Activated gamma-delta T cell treated with Interleukin-2 at 50 U/mL for 16 hours (primary cell): ENCODE data around the gene SPDYE2.
"Not testable (repeated sequence)": the region's sequence is repeated elsewhere in the genome, so short reads cannot be mapped to it uniquely, and the experiment has no call there.

Experiments
- DNase-seq: peaks from one replicate; pipeline ENCODE4 v3.0.0-alpha.2; 2020

The SPDYE2 gene, protein sequence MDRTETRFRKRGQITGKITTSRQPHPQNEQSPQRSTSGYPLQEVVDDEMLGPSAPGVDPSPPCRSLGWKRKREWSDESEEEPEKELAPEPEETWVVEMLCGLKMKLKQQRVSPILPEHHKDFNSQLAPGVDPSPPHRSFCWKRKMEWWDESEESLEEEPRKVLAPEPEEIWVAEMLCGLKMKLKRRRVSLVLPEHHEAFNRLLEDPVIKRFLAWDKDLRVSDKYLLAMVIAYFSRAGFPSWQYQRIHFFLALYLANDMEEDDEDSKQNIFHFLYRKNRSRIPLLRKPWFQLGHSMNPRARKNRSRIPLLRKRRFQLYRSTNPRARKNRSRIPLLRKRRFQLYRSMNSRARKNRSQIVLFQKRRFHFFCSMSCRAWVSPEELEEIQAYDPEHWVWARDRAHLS

DNA sequence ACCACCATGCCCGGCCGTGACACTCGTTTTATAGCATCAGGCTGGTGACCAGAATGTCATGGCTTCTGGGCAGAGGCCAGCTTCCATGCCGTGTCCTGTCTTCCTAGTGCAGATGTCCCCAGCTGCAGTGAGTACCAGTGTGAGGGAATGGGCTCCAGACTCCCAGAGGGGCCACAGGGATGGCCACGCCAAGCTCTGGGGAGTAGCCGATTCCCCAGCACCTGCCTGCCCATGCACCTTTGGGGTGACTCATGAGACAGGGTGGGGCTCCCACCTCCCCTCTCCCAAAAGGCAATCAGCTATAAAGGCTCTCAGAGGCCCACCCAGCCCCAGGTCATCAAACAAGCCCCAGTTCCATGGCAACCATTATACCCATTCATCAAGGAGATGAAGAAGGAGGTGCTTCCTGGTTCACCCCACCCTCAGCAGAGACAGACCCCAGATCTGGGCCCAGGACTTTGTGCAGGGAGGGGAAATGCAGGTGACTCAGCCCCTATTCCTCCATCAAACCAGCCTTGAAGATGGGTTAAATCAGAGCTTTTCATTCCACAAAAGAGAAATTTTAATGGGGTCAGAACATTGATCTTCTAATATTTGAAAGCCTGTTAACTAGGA, at the start of gene SPDYE2:
SPDYE2 (plus strand) TSS at position 419 of the 615 bp plus-strand sequence. CDS start 2,030 bp downstream, outside the sequence.
- DNase-seq: not testable (repeated sequence)

DNA sequence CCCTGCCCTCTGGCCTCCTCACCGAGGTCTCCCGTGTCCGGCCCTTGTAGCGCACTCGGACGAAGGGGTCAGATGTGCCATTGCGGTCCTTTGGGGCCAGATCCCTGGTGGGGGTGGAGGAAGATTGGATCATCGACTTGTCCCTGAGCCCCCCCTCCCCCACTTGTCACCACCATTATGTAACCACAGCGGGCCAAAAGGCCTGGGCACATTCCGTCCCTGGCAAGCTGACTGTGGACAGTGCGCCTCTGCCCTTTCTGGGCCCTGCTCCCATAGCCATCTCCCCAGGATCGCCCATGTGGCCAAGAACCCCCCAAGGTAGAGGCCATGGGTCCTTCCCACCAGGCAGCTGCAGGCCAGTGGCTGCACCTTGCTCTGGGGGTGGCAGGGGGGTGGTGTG, 47.9 kb upstream of the SPDYE2 start:
- not testable (repeated sequence) for DNase-seq

DNA sequence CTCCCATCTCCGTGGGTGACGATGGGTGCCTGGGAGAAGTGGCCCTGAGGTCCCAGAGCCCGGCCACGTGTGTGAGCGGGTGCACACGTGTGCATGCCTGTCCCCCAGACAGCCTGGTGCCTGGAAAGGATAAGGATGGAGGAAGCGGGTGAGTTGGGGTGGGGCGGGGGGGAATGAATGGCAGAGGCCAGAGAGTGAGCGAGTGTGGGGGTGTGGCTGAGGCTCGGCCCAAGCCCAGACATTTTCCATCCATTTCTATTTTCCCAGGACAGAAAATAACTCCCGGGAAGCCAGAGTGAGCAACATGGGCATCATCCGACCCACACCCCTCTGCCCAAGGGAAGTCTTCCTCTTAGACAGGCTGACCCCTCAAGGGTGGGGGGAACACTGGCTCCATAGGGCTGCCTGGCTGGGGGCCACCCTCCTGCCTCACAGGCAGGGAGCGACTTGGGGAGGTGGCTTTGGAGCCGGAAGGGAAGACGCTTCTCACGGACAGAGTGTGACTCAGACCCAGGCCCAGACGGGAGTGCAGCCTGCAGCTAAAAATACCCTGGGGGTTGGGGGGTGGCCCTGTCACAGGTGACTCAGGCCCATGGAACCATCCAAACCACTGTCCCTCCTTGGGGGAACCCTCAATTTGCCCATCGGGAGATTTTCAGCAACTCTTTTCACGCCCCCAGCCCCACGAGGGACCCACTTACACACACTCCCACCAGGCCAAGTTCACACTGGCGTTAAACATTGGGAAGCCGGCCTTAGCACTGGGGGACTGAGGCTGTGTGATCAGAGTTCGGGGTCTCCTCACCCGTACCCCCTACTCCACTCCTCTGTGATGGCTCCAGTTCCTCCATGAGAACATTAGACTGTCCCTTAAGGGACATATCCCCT, 45.5 kb upstream of the SPDYE2 start:
- DNase-seq: not testable (repeated sequence)

DNA sequence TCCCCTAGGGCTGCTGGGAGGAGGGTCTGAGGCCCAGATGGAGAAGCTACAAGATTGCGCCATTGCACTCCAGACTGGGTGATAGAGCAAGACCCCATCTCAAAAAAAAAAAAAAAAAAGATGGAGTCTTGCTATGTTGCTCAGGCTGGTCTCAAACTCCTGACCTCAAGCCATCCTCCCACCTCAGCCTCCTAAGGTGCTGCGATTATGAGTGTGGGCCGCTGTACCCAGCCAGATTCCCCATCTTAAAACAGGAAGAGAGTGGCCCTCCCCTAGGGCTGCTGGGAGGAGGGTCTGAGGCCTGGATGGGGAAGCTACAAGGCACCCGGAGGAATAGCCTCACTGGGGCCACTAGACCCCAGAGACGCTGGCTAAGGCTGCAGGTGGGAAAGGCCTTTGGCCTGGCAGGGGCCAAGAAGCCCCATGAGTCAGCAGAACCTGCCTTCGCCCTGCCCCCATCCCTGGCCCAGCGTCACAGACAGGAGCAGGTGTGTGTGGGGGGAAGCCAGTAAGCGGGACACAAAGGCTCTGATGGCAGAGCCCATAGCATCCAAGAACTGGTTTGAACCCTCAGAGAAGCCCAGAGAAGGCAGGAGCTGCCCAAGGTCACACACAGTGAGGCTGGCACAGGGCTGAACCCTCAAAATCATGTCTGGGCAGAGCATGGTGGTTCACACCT, 43.5 kb upstream of the SPDYE2 start:
- not testable (repeated sequence) for DNase-seq

DNA sequence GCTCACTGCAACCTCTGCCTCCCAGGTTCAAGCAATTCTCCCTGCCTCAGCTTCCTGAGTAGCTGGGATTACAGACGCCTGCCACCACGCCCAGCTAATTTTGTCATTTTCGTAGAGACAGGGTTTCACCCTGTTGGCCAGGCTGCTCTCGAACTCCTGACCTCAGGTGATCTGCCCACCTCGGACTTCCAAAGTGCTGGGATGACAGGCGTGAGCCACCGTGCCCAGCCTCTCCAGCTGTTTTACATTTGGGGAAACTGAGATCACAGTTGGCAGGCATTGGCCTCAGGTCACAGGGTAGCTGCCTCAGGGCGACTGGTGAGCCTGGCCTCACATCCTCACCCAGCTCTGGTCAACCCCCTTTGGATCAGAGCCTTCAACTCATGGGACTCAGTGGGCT, 40.5 kb upstream of the SPDYE2 start:
- not testable (repeated sequence) for DNase-seq

DNA sequence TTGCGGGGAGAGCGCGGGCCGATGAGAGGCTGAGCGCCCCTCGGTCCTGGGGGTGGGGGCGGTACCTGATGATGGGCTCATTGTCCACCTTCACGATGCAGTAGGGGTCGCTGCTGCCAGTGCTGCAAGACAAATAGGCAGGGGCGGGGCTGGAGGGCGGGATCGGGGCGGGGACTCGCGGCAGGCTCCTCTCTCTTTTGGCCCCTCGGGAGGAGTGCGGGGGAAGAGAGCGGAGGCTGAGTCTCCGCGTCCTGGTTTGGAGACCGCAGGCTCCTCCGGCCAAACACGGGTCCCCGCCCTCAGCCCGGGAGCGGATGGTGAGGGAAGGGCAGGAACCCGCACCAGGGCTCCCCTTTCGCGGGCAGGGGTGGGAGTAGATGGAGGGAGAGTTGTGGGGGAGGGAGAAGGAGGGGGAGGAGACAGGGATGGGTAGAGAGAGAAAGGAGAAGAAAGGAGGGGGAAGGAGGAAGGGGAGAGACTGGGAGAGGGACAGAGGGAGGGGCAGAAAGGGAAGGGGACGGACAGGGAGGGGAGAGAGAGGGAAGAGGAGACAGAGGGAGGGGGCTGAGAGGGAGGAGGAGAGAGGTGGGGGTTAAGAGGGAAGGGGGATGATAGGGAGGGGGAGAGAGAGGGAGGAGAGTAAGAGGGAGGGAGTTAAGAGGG, 39.0 kb upstream of the SPDYE2 start:
- not testable (repeated sequence) for DNase-seq

DNA sequence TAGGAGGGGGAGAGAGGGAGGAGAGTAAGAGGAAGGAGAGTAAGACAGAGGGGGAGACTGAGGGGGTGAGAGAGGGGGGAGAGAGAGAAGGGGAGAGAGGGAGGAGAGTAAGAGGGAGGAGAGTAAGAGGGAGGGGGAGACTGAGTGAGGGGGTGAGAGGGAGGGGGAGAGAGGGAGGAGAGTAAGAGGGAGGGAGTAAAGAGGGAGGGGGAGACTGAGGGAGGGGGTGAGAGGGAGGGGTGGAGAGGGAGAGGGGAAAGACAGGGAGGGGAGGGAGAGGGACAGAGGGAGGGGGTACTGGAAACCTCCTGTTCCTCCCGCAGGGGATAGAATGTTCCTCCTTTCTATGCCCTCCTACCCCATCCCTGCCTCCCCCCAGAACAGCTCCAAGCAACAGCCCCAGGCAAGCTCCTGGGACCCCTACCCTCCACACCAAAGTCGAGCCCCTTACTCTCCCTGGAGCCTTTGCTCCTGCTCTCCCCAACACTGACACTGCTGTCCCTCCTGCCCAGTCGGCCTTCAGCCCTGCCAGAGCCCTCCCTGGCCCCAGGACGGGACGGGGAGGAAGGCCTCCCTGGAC, 38.3 kb upstream of the SPDYE2 start:
- peak; percentile 2 for DNase-seq

DNA sequence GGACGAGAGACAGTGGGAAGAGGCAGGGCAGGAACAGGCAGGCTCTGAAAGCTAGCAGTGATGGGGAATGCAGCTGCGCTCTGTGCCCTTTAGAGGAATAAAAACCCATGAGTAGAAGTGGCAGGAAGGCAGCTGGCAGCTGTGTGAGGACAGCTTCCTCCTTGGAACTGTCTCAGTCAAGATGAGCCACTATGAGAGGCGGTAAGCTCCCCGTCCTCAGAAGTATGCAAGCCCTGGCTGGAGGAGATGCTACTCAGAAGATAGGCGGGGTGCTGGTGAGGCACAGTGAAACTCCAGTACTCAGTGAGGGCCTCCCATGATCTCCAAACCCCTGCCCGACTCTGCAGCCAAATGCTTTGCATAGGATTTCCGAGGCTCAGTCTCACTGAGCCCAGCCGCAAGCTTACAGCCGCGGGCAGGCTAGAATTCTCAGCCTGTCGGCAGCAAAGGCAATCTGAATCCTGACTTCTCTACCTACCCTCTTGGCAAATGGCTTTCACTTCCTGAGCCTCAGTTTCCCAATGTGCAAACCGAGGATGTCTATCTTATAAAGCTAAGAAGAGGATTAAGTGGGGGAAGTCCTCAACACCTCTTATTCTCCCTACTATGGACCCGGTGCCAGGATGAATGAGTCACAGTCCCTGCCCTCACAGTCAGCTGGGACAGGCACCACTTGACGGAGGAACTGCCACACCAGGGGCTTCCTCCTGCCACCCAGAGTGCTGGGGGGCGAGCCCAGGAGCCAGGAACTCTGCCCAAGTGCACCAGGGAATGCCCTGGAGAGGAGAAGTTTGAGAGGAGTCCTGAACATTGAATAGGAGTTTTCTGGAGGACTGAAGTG, 35.9 kb upstream of the SPDYE2 start:
- not testable (repeated sequence) for DNase-seq

DNA sequence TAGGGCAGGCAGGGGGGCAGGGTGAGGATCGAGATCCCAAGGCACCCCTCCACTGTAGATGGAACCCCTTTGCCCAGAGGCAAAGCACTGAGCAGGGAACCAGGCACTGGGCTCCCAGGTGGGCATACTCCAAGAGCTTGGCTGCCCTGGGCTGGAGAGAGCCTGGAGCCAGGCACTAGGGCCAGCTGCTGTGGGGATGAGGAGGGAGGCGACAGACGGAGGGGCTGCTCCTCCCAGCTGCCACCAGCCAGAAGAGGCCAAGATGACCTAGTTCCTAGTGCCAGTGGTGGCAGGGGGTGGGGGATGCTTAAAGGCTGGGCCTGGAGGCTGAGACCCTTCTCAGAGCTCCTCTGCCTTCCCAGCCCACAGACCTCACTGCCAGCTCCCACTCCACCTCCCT, 35.1 kb upstream of the SPDYE2 start:
- DNase-seq: not testable (repeated sequence)

DNA sequence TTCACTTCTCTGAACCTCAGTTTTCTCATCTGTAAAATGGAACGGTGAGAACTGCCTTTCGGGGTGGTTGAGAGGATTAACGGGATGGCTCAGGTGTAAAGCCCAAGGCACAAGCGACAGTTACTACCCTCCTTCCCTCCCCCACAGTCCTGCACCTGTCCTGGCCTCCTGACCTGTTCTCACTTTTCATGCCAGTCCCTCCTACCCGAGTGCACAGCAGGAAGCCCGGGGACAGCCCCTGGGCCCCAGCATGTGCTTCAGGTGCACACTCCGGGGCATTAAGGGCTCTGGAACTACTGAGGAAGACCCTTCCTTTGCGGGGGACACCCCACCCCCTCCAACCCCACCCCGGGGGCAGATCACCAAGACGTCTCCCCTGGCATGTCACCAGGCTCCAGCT, 34.1 kb upstream of the SPDYE2 start:
- DNase-seq: not testable (repeated sequence)

DNA sequence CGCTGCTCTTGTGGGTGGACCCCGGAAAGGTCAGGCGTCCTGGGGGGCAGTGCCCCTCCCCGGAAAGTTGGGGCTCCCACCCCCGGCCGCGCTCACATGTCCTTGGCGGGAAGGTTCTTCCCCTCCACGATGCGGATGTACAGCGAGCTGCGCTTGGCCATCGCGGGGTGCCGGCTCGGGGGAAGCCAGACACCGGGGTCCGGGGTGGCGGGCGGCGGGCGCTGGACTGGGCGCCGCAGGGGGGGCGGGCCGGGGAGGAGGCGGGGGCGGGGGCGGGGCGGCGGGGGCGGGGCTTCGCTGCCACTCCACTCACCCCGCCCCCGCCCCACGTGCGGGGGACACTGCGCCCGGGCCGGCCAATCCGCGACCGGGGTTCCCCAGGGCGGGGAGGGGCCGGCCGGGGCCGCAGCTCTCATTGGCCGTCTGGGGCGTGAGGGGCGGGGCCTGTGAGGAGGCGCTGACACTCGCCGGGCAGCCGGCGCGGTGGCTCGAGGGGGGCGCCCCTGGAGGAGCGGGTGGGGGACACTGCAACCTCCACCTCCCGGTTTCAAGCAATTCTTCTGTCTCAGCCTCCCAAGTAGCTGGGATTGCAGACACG, 33.4 kb upstream of the SPDYE2 start, which contains the start of gene RASA4B:
RASA4B (minus strand) TSS at position 228 of the 598 bp plus-strand sequence; CDS start at position 161, 67 bp downstream.
- DNase-seq: not testable (repeated sequence)

DNA sequence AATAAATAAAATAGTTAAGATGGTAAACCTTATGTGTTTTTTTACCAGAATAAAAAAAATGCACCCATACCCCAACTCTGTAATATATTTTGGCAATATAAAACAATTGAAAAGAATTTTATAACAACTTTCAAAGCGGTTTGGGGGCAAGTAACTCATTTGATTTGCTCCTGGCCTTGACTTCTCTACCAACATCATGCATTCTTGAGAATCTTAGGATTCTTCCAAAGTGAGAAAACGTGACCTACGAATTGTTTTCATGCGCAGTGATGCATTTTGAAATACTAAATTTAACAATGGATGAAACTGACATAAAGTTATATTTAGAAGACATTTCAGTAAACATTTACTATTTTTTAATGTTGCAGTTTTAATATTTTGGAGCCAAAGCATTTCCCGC, 30.2 kb upstream of the SPDYE2 start:
- DNase-seq: not testable (repeated sequence)

DNA sequence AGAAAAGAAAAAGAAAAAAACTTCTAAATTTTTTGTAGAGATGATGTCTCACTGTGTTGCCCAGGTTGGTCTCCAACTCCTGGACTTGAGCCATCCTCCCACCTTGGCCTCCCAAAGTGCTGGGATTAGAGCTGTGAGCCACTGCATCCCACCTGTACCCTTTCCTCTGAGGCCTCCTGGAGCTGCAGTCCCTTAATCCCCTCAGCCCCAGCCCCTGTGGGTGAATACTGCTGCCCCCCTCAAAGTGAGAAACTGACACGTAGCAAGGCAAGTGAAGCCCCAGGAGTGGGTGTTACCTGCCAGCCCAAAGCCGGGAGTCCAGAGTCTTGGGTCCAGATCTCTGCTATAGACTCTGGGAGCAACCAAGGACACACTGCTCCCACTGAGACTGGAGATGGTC, 26.2 kb upstream of the SPDYE2 start:
- DNase-seq: not testable (repeated sequence)

DNA sequence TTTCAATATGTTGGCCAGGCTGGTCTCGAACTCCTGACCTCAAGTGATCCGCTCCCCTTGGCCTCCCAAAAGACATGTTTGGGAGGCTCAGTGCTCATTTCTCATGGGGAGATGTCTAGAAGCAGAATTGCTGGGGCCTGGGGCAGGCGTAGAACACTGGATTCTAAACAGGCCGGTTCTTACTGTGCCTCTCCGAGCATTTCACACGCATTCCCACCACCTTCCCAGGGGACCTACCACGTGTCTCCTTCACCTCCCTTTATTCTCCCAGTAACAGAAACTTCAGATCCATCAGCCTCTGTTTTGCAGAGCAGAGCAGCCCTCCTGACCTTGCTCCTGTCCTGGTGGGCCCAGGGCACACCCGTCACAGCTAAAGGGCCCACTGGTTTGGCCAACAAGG, 23.8 kb upstream of the SPDYE2 start:
- not testable (repeated sequence) for DNase-seq

DNA sequence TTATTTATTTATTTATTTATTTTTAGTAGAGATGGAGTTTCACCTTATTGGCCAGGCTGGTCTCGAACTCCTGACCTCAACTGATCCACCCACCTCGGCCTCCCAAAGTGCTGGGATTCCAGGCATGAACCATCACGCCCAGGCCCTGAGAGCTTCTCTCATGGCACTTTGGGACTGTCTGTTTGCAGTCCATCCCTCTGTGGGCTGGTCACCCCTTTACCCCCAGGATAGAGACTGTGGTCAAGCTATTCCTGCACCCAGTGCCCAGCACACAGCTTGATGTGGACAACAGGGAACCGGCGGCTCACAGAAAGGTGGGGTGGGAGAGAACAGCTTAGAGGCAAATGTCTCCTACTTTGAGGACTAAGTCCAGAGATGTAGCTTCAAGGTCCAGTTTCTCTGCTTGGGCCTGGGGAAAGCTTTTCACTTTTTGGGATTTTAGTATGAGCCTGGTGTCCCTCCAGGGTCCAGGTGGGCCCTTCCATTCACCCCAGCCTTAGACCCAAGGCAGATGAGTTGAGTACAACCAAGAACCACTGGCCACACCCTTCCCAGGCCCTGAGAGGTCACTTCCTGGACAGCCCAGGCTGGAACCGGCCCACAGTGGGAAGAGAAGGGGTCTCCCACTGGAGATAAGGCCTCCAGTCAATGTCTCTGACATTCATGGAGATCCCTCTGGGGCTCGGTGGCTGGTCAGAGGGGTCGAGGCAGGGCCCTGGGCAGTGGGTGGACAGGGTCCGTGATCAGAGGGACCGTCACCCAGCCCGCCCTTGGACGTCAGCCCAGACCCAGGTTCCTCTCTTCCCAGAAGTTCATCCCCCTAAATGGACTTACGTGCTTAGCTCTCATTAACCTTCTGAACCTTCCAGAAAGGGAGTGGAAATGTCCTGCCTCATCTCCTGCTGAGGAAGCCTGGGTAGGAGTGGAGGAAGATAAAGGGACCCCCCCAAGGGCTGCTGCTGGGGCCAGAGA, 22.9 kb upstream of the SPDYE2 start:
- not testable (repeated sequence) for DNase-seq

DNA sequence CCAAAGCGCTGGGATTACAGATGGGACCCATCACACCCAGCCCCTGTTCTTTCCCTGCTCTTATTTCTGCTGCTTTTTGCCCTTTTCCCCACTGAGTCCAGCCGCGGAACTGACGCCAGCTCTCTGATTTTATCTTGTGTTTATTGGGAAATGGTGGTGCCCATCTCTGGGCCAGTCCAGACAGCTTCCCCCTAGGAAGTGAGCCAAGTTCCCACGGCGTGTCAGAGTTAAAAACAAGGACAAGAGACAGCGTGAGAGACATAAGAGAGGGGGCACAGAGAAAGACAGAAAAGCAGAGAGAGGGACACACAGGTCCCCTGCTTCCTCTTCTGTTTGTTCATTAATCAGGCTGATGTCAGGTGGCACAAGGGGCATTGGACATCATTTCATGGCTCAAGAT, 19.4 kb upstream of the SPDYE2 start:
- not testable (repeated sequence) for DNase-seq

DNA sequence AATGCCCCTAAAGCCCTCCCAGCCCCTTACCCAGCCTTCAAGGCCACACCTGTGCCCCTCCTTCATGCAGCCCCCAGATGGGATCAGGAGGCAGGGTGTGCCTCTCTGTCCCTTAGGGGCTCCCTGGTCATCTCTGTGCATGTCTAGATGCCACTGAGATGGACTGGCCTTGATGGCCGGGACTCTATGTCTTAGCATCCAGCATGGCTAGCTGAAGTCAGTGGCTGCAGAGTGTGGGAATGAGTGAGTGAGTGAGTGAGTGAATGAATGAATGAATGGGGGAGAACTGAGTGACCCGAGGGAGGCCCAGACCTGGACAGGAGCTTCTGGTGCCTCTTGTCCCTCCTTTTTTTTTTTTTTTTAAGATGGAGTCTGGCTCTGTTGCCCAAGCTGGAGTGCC, 18.9 kb upstream of the SPDYE2 start:
- DNase-seq: not testable (repeated sequence)

DNA sequence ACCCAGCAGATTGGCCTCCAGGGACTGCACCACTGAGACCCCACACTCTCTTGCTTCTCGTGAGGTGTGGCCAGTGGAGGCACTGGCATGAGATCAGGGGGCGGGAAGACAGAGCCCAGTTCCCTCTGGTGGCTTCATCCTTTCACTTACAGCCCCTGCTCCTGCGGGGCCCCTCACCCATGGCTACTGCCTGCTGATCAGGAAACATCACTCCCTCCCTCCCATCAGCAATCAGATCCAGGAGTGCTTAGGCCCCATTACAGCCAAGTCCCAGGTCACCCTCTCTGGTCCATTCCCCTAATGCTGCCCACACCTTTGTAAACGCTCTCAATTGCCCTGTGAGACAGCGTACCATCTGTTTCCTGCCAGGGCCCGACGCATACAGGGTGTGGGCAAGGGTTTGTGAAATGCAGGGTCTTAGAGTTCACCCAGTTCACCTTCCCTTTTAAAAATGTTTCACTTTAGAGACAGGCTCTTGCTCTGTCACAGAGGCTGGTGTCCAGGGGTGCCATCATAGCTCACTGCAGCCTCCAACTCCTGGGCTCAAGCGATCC, 15.9 kb upstream of the SPDYE2 start:
- DNase-seq: not testable (repeated sequence)
